VCaP (cell line): ENCODE data around the gene KCNIP4.

ENCODE experiments used
- H3K27ac ChIP-seq: fragments of 450-650 bp; 2 replicates; pipeline ENCODE4 v1.5.1; 2017
- TF ChIP-seq, protein P1 (sequence below): fragments of 450-650 bp; conservative IDR thresholded peaks from 2 replicates; pipeline ENCODE4 v1.5.1; 2017; ENCODE audit warnings: mild to moderate bottlenecking, moderate library complexity

KCNIP4 gene

DNA sequence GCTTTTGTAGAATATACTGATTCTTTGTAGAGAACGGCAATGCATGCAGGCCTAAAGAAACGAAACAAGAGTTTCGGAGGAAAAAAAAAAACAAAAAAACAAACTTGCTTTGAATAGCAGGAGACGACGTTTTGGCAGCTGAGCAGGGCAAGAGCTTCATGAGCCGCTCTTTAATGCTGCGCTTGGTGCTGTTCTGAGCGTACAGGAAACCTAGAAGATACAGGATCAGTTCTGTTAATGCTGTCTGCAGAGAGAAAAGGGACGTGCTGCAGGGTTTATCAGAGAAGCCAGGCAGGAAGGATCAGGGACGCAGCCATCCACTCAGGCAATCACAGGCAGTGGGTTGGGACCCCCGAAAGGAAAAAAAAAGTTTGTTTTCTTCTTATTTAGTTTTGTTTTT is 1066.1 kb downstream of the KCNIP4 start:
- H3K27ac ChIP-seq, result peak overlapping the region; percentile 64
- TF ChIP-seq, protein P1, sequence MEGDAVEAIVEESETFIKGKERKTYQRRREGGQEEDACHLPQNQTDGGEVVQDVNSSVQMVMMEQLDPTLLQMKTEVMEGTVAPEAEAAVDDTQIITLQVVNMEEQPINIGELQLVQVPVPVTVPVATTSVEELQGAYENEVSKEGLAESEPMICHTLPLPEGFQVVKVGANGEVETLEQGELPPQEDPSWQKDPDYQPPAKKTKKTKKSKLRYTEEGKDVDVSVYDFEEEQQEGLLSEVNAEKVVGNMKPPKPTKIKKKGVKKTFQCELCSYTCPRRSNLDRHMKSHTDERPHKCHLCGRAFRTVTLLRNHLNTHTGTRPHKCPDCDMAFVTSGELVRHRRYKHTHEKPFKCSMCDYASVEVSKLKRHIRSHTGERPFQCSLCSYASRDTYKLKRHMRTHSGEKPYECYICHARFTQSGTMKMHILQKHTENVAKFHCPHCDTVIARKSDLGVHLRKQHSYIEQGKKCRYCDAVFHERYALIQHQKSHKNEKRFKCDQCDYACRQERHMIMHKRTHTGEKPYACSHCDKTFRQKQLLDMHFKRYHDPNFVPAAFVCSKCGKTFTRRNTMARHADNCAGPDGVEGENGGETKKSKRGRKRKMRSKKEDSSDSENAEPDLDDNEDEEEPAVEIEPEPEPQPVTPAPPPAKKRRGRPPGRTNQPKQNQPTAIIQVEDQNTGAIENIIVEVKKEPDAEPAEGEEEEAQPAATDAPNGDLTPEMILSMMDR, result no peak

DNA sequence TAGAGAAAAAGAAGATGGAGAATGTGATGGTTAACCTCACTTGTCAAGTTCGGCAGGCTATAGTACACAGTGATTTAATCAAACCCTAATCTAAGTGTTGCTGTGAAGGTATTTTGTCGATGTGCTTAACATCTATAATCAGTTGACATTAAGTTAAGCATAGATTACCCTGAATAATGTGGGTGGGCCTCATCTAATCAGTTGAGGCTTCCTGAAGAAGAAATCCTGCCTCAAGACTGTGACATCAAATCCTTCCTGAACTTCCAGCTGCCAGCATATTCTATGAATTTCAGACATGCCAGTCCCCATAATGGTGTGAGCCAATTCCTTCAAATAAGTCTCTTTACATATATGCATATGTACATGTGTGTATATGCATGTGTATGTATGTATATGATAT is 1066.9 kb downstream of the KCNIP4 start:
- TF ChIP-seq, protein P1, result no peak
- H3K27ac ChIP-seq, result peak overlapping the region; percentile 64

GRCh38 chr4:20878806-20879205 is 1069.8 kb downstream of the KCNIP4 start:
- TF ChIP-seq, protein P1, result no peak
- no peak overlapping the region for H3K27ac ChIP-seq

DNA sequence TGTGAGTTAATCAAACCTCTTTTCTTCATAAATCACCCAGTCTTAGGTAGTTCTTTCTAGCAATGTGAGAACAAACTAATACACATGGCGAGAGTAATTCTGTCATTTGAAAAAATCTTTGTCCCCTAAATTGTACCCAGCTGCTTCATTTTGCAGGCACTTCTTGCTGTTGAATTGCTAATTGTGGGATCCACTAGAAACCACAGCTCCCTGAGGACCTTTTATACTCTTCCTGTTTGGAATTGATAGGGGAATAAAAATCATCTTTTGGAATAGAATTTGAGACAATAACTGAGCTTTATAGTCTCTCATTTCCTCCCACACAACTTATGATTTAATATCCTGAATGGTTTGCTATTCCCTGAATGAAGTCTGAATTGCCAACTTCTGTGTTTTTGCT is 1078.1 kb downstream of the KCNIP4 start:
- TF ChIP-seq, protein P1, result no peak
- no peak overlapping the region for H3K27ac ChIP-seq

GRCh38 chr4:20868108-20868507 is 1080.5 kb downstream of the KCNIP4 start:
- no peak overlapping the region for H3K27ac ChIP-seq
- TF ChIP-seq, protein P1, result no peak

DNA sequence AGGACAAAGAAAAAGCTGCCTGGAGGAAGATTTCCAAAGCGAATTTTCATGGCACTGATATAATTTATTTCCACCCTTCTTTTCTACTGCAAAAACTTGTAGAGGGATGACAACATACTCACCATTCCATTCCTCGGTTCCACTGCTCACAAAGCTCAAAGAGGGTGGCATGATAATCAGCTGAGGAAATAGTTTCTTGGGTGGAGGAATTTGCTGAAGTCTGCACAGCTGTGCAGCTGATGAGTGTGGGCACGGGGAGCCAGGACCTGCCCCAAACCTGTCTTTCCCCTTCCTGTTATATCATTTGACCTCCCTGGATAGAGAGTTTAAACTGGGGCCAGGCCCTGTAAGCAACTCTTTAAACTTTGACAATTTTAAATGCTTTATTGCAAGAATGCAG is 1087.7 kb downstream of the KCNIP4 start:
- H3K27ac ChIP-seq, result no peak overlapping the region
- TF ChIP-seq, protein P1, result no peak

GRCh38 chr4:20859097-20859781 is 1089.3 kb downstream of the KCNIP4 start:
- no peak overlapping the region for H3K27ac ChIP-seq
- TF ChIP-seq, protein P1, result no peak
